Caki2 (cell line): ENCODE measurements around the gene HOXC13. TPM values are rescaled to one million over a fixed set of nuclear protein-coding genes. Genes with fewer than 3 reads are reported as not detected.

Experiments used
- DNase-seq: peaks from one replicate; pipeline ENCODE4 v3.0.0-alpha.2; 2015; ENCODE audit warnings: low read depth
- in situ Hi-C: cut with HindIII; loops from 2 replicates; pipeline ENCODE4 v1.10.0; 2016; ENCODE audit warnings: low sequenced_read_pairs, low pct_unique_long_range_greater_than_20kb, mixed read lengths
- total RNA-seq: library from RNA; depleted of rRNA; stranded (reverse); fragments of >200 nt; shearing (Covaris generic); gene quantifications from 2 replicates; pipeline ENCODE4 v1.2.3, GENCODE V29; 2014; ENCODE audit warnings: low replicate concordance

Gene HOXC13
- total RNA-seq, 1 experiment from 2014 or later, result 0.24 TPM

DNA sequence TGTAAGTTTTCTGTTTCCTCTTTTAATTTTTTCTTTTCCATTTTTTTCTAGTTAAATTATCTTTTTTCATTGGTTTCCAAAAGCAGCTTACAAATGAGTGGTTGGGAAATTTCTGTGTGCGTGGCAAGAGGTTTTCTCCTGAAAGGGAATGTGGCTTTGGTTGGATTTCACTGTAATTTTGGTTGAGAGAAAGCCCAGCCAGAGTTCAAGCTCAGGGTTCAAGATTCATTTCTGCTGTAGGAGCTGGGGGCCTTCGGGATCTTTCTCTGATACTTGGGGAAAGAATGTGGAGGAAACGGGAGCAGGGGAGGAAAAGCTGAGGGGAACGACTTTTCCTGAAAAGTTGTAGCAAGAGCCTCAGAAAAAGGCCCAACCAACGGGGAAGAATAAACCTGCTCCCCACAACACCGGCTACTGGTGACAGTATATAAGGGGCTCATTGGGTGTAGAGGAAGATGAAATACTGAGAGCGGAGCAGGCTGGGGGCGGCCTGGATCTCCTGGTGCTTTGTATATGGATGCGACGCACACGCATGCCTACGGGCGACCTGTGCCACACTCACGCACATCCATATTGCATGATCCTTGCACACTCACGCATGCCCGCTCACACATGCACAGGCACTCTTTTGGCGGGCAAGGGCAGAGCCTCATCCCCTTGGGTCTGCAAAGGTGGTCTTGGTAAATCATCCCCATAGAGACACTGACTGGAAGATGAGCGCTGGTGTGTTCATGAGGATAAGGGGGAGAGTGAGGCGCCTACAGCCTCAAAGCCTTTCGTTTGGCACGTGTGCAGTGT is 48.3 kb downstream of the HOXC13 start:
- in situ Hi-C loops, result no loop called here

GRCh38 chr12:53987787-53988230 is 49.2 kb downstream of the HOXC13 start:
- in situ Hi-C loops, result no loop called here
- DNase-seq, result no peak

More for the DNA sequence above, 48.3 kb downstream of the HOXC13 start:
- DNase-seq, result no peak

GRCh38 chr12:53988541-53989226 is 50.1 kb downstream of the HOXC13 start:
- in situ Hi-C loops, result no loop called here
- DNase-seq, result no peak

DNA sequence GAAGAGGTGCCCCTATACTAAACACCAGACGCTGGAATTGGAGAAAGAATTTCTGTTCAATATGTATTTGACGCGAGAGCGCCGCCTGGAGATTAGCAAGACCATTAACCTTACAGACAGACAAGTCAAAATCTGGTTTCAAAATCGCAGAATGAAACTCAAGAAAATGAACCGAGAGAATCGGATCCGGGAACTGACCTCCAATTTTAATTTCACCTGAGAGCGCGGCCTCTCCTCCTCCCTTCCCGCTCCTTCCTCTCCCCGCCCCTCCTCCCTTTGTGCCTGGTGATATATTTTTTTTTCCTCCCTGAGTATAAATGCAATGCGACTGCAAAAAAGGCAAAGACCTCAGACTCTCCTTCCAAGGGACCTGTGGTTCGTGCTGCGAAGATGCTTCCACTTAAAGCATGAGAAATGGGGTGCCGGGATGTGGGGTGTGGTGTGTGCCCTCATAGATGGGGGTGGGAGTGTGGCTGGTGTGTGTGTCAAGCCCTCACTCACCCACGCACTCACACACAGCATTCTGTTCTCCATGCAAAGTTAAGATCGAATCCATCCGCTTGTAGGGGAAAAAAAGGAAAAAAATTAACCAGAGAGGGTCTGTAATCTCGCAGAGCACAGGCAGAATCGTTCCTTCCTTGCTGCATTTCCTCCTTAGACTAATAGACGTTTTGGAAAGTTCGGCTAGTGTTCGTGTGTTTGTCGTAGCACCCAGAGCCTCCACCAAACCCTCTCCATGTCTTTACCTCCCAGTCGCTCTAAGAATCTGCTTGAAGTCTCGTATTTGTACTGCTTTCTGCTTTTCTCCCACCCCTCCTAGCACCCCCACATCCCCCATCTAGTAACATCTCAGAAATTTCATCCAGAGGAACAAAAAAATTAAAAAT is 50.8 kb downstream of the HOXC13 start:
- DNase-seq, result no peak
- in situ Hi-C loops, result no loop called here

DNA sequence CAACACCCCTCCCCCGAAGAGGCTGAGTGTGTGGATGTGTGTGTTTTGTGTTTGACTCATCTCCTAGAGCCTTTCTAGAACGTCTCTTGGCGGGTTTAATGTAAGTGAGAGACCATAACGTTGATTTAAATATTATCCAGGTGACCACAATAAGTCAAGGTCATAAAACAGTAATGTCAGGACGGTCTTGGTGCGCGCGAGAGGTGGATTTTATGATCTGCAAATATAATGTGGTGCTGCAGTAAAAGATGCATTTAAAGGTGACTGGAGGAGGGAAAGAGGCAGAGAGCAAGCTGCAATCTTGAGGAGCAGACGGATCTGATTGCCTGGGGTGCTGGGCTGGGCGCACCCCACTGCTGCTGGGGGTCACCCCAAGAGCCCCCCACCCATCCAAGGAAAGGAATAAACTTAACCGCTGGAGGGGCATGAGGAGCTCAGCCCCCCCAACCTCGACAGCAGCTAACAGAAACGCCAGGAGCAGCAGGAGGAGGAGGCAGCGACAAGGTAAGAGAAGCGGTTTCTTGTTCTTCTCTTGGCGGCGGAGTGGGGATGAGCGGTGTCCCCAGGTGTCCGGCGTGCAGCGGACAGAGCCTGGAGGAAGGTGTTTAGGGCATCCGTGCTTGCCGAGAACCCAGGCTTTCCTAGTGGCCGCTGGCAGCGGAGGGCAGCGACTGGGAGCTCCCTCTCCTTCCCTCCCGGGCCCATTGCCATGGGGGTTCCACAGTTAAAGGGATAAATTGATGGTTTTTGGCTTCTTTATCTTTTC is 51.9 kb downstream of the HOXC13 start:
- in situ Hi-C loops, result no loop called here

DNA sequence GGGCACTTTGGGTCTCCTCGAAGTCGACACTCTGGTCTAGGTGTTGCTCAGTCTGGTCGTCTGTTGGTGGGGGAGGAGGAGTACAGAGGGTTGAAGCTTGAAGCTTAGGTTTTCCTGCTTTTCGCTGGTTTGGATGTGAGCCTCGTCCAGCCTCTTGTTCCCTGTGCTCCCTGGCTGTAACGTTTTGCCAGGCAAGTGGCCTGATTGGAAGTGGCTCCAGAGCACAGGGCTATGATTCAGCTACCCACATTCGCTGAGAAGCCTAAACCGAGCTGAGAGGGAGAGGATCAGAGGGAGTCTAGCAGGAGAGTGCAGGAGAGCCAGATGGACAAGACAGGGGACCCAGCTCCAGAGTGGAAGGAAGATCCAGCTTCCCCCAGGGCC is 52.4 kb downstream of the HOXC13 start:
- in situ Hi-C loops, result no loop called here
- DNase-seq, result no peak

More for the DNA sequence above, 51.9 kb downstream of the HOXC13 start:
- no peak for DNase-seq

DNA sequence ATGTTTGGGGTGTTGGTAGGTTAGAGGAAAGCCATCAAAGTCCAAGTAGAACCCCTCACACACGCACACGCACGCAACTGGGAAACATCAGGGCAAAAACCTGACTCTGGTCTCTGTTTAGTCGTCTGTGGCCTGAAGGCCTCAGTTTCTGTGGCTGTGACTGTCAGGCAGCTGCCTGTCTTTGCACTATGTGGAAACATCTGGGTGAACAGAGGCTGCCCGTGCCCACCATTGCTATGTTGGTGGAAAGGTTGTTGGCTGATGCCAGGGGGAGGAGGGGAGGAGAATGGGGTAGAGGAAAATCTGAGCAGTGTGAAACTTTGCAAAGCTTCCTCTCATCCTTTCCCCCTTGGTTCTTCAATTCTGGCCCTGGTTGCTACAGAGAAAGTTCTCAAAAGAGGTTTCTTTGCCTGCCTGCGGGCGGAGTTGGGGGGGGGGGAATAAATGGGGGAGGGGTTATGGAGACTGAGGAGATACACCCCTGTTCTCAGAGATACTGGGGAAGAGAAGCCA is 53.8 kb downstream of the HOXC13 start:
- in situ Hi-C loops, result no loop called here

DNA sequence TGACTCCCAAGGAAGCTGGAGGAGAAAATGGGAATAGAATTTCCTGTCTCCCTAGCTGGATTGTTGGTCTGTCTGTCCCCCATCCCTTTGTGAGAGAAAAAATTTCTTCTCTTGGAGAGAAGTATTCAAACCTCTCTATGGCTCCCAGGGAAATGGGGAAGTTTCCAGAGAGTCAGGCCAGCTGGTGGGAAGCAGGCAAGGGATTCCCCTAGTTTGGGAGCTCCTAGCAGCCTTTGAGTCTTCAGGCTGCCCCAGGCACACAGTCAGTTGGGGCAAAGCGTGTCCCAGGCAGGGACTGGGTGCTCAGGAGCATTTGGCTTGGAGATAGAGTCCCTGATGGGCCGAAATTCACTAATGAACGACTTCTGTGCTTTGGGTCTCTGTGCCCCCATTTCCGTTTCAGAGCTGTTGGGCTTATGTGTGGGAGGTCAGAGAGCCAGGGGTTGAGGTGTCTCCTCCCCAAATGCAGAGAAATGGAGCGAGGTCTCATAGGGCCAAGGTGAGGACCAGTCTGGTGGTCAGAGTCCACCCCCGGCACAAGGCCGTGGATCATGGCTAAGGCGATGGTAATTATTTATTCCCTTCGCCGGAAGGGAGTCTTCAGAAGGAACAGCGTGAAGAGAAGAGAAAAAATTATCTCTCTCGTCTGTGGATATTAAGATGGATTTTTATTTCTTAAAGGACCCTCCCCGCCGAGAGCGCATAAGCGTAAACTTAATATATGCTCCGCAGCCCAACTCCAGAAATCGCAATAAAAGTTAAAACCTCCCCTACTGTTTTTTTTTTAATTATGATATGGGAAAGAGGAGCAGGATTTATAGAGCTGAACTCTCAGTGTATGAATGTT is 54.8 kb downstream of the HOXC13 start:
- no peak for DNase-seq
- in situ Hi-C loops, result no loop called here

More for the DNA sequence above, 53.8 kb downstream of the HOXC13 start:
- no peak for DNase-seq

GRCh38 chr12:53994009-53994263 is 55.3 kb downstream of the HOXC13 start:
- in situ Hi-C loops, result no loop called here
- DNase-seq, result no peak

DNA sequence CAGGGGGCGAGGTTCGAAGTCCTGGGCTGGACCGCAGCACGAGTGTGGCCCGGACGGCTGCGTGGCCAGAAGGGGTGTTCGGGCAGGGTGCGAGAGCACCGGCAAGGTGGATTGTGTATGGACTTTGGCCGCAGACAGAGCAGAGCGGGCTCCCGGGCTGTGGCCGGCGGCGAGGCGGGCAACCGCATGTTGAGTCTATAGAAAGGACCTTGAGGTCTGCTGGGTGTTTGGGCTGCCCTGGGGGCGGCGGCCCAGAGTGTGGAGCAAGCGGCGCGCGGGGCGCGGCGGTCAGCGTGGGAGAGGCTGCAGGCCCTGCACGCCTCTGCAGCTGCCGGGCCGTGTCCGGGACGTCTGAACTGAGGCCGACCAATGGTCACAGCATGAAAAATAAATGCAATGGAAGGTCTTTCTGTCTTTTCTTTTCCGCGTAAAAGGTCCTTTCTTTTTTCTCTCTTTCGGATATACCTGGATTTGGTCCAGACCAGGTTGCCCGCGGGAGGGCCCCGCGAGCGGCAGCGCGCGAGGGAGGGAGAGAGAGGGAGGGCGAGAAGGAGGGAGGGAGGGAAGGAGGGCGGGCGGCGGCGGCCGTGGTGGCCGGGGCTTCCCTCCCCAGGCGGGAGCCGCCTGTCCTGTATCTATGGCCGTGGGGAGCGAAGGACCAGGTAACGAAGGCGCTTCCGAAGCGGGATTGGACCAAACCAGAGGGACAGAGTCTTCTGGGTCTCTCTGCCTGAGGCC is 55.8 kb downstream of the HOXC13 start:
- in situ Hi-C loops, result no loop called here
- DNase-seq, result peak; percentile 70

- in situ Hi-C loops, result no loop called here
Measured at GRCh38 chr12:53995002-53995377, 56.4 kb downstream of the HOXC13 start.

DNA sequence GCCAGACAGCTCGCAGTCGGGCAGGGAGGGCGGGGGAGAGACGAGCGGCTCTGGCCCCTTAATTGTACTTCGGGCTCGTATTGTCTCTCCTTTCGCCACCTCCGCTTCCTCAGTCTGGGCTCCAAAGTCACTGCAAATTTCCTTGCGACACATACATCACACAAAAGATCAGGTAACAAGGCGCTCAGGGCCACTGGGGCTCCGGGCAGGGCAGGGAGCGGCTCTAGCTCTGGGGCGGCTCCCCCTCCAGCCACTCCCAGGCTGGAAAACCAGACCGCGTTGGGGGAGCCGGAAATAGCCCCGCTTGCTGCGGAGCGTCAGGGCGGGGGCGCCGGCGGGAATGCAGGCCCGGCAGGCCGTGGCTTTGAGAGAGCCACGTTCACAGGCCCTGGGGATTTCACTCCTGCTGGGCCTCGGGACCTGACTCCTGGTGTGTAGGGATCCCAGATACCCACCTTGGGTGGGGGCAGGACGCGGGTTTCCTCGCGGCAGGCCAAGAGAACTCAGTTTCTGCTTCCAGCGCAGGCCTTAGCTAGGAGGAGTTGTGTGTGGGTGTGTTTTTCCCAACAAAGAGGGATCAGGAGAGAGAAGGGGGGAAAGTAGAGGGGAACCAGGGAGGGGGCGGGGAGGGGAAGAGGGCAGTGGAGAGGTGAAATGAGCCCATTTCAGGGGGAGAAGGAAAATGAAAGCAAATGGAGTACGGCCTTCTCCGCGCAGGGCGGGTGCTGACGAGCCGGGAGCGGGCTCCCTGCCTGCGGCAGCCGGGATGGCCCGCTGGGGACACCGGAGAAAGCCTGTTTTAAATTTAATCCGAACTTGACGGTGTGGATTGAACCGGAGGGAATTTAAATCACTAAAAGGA is 57.0 kb downstream of the HOXC13 start:
- peak; percentile 86 for DNase-seq
- in situ Hi-C loops, result no loop called here

More at GRCh38 chr12:53995002-53995377, 56.4 kb downstream of the HOXC13 start:
- DNase-seq, result peak; percentile 61
